GM19099 (cell line): ENCODE data around the gene SLC12A8.

ENCODE experiments used
- POLR2A ChIP-seq: IDR thresholded peaks from 3 replicates; pipeline ENCODE4 v1.6.1; 2011; ENCODE audit warnings: low read depth; ENCODE audit not compliant: insufficient read length; ENCODE audit errors: extremely low read depth

The SLC12A8 gene

DNA sequence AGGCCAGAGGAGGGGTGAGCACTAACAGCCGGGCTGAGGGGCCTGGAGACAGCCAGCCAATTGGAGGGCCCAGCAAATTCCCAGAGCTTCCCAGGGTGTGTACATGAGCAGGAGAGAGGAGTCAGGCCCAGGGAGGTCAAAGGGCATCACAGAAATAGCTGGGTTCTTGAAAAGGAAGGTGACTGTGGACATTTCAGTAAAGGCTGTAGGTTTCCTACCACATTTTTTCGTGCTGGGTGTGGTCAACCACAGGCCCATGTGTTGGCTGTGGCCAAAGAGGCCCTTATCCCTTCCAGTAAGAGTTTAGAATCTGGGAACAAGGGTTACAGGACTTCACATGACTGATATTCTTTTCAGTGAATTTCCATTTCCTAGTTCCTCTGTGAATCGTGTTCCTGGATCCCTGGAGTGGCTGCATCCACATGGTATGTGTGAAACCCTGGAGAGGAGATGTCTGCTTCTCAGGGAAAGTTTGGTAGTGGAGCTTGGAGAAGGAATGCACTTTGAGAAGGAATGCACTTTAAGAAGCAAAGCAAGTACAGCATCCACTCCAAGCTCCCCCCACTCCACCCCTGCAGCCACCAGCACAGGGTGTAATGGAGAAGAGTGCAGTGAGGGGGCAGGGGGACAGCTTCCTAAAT lies 83.6 kb downstream of the SLC12A8 start:
- no peak for TF ChIP-seq POLR2A

DNA sequence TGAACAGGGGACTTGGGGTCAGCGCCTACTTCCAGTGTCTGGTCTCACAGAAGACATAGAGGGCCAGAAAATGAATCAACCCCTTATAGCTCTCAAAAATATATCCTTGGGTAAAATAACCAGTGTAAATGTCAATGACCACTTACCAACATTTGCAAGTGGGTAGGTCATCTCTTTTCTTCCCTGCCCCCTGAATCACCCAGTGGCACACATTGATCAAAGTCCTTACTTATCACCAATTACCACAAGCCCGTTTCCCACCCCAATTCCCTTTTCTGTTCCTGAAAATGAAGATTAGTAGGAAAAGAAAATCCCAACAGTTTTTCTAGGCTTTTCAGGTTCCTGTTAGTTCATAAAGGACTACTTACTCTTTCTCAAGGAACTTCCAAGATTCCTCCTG lies 86.2 kb downstream of the SLC12A8 start:
- no peak for TF ChIP-seq POLR2A

DNA sequence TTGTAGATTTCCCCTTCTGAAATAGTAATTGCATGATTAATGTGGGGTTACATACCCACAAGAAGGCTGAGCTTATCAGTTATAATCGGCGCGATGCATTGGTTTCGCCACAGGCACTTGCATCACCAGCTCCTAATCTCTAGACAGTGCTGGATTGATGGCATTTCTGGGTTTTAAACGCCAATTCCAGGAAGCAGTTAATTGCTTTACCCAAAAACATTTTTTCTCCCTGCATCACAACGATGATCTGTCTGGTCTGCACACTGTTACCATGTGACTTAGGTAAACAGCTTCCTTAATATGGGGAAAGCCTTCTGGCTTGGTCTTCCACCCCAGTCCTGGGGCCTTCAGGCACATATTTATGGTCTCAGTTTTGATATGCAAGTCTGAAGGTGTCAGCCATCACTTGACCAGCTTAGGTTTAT lies 86.7 kb downstream of the SLC12A8 start:
- no peak for TF ChIP-seq POLR2A

DNA sequence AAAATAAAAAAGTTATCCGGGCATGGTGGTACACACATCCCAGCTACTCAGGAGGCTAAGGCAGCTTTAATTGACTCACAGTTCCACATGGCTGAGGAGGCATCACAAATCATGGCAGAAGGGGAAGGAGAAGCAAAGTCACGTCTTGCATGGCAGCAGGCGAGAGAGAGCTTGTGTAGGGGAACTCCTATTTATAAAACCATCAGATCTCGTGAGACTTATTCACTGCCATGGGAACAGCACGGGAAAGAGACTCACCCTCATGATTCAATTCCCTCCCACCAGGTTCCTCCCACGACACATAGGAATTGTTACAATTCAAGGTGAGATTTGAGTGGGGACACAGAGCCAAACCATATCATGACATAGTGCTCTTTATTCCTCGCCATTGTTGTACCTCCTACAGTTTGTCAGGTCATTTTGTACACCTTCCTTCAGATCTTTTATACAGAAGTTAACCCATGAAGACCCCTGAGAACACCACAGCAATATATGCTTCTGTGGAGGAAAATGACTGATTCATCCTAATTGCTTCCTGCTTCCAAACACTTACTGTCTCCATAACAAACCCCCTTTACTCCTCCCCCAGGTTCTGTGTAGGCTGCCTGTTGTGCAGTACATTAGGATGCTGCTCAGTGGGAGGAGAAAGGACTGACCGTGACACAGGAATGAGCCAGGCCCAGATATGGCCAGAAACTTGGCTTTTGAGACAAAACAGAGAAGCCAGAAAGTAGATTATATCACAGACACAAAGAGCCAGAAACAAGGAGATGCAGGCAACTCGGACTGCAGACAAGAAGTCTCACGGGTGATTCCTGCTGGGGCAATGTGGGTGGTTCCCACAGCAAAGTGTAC lies 88.9 kb downstream of the SLC12A8 start:
- no peak for TF ChIP-seq POLR2A

DNA sequence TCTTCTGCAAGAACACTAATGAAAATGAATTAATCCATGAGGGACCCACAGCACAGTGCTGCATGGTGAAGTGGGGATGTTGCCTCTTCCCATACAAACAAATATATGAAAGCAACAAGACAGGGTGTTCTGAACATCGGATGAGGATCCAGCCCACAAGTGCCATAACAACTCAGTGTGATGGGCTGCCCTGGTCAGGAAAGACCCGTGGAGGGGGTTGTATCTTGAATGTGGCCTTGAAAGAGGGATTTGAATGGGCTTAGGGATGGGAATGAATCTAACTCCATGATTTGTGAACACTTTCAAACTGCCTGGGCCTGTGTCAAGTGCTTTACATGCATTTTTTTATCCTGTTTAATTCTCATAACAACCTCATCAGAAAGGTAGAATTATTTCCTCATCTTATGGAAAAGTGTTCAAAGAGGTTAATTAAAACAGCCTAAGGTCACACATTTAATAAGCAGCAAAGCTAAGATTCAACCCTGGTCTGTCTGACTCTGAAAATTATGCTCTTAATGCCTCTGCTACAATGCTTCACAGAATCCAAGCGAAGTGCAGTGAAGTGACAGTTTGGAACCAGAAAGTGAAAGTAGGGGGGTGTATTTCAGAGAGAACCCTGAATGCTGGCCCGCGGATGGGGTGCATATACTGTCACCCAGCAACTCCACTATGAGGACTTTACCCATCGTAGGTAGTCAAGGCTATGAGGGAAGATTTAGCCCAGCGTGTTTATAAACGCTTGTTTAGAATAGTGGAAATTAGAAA lies 91.1 kb downstream of the SLC12A8 start:
- no peak for TF ChIP-seq POLR2A

DNA sequence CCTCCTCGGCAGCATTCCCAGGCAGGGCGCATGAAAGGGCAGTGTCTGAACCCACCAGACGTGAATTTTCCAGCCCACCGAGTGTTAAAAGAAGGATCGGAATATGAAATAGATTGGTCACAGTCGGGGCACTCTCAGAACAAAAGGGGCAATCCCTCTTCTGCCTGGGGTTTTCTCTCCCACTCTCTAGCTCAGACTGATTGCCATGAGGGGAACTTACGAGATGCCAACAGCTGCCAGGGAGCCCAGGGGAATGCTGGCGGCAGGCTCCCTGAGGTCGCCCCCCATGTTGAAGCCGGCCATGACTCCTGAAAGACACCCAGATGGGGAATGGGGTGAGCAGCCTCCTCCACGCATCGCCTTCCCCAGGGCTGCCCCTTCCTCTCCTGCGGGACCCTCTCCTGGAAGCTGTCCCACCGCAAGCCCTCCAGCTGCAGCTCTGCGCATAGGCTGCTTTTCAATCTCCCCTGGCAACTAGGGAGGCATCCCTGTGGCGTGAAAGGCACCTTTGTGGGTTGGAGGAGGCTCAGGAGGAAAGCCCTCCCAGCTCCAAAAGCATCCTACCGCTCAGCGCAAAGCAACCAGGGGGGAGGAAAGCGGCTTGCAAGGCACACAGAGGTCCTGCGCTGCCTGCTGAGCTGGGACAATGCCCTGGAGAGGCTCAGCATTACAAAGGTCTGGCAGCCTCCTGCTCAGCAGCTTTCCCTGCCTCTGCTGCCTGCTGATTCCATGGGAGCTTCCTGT lies 92.0 kb downstream of the SLC12A8 start:
- TF ChIP-seq POLR2A = no peak

DNA sequence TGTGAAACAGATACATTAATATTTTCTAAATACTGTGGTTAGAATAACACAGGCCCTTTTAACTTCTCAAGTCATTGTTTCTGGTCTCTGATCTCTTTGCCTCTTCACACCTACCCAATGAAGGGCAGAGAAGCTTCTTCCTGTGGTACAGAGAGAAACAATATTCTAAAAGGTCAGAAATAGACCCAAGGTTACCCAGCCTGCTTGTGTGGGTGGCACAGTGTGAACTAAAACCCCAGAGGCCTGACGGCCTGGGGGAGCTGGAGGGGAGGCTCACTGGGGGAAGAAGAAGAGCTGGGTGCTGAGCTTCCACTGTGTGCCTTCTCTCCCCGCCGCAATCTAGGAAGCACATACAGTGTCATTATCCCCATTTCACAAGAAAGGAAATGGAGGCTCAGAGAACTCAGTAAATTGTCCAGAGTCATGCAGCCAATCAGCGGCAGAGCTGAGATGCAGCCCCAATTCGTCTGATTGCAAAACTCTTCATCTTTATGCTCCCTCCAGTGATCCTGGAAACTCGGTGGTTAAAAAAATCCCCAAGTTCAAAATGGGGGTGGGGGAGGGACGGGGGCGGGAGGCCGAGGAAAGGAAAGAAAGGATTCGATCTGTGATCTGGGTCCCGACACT lies 92.7 kb downstream of the SLC12A8 start:
- no peak for TF ChIP-seq POLR2A

DNA sequence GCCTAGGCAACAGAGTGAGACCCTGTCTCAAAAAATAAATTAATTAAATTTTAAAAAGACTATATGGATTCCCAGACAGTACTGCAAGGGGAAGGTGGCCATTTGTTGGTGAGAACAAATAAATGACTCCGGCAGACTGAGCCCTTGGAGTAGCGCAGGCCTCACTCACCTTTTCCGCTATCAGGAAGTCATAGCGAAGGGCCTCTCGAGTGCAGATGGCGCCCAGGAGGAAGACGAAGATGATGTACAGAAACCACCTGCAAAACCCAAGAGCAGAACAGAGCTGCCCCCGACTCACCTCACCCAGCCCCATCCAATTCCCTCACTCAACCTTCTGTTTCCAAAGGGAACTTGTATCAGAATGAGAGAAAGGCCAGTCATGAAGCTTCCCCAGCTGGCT lies 93.9 kb downstream of the SLC12A8 start:
- no peak for TF ChIP-seq POLR2A

DNA sequence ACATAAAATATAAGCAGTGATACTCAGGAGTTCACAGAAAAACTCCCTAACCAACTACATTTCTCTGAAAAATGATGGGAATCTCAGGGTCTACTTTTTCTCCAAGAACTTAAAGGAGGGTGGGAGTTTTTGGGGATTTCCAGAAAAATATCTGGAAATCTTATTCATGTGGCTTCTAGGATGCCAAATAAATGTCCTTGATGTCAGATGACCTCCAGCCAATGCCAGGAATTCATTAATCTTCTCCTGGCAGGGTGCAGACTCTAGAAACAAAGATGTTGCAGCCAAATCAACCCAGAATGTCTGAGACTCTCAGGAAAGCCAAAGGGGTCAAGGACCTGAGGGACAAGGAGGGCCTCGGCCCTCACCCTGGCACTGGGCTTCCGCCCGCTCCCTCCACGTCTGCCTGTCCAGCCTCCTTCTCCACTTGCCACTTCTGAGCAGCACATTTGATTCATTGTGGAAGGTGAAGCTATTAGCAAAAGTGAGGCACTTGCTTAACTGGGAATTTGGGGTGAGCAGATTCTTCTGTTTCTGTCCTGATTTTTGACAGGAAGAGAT lies 94.8 kb downstream of the SLC12A8 start:
- no peak for TF ChIP-seq POLR2A

DNA sequence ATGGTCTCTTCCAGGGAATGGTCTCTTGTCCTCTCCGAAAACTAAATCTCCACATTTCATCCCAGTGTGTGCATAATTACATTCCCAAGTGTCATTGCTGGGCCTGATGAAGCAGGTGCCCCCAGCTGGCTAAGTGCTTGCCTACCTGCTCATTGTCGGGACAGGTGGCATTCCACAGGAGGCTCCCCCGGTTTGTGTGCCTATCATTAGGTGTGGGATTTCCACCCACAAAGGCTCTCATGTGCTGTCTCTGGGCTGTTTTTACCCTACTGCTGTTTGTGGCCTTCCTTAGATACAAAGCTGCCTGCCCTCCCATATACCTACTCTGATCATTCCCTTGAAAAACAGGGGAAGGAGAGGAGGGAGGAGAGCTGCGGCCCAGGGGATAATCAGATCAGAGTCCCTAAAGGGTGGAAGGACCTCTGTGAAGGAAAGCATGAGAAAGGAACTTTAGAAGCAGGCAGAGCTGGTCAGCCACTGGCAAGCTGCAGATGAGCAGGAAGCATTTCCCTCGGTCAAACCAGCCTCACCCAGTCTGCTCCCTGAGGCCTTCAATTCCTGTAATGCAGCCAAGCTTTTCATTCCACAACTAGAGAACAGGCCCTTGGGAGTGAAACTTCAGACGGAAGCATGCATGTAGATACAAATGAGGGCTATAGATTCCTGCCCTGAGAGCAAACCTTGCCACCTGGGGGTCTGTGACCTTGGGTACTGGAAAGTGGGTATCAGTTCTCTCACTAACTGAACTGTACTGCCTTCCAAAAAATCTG lies 96.1 kb downstream of the SLC12A8 start:
- TF ChIP-seq POLR2A = no peak

DNA sequence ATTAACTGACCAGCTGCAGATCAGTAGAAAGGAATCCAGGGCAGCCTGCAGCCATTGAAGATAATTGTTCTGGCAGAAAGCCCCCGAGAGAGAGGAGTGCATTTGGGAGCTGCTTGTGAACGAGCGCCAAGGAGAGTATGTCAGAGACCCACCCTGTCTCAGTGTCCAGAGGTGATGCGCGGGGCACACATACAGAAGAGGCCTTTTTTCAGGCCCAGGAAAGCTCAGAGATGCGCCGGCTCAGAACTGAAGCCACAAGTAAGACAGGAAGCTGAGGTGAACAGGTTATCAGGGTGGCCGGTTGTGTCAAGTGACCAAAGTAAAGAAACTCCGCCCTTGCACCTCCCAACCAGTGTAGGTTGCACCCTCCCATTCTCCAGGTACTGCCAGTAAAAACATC lies 96.9 kb downstream of the SLC12A8 start:
- no peak for TF ChIP-seq POLR2A

DNA sequence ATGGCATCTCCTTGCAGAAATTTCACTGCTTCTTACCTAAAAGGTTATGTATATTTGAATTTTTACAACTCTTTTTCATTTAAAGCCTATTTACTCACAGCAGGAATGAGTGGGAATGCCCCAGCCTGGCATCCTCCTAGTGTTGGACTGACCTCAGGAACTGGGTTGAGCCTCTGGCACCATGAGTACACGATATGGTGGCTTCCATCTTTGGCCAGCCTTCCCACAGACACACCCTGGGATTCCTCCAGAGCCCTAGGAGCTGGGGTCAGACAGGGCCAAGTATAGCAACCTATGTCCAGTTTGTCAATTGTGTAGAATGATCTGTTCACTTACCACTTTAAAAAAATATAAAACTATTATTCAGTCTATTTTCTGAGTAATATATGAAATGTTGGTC lies 99.6 kb downstream of the SLC12A8 start:
- no peak for TF ChIP-seq POLR2A

DNA sequence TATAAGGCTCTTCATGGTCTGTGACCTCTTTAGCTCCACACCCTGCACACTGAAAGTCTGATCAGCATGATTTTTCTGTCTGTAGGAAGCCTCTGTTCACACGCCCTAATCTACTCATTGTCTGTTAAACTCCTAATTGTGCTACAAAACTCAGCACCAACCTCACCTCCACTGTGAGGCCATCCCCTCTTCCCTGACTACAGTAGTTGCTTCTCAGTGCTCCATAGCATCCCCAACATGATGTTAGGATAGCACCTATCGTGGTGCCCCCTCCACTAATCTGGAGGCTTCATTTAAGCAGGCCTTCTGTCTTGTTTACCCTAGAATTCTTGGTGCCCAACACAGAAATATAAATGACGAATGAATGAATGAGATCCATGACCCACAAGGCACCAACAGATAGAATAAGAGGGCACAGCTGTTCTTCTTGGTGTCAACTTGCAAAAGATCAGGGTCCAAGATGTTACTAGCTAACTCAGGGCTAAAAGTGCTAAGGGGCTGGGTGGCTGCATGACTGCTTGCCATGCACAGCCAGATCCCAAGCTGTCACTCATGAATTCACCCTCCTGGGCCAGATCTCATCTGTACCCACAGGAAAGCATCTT lies 101.6 kb downstream of the SLC12A8 start:
- no peak for TF ChIP-seq POLR2A
